GM18517 (cell line): ENCODE data around the gene LMNA.
"Not testable (repeated sequence)": the region's sequence is repeated elsewhere in the genome, so short reads cannot be mapped to it uniquely, and the experiment has no call there.

Source experiments
- ATAC-seq: cut with Tn5 transposase; IDR thresholded peaks from one replicate; pipeline ENCODE4 v1.9.1; 2021; ENCODE audit warnings: mild to moderate bottlenecking, moderate library complexity; ENCODE audit not compliant: unreplicated experiment

The LMNA gene

GRCh38 chr1:156114101-156114918, at the start of gene LMNA:
TSS of gene LMNA (plus strand) at chr1:156114711. CDS start at chr1:156114919, 208 bp downstream.
- no peak for ATAC-seq

- ATAC-seq = no peak
Observed at GRCh38 chr1:156065212-156065611, 49.3 kb upstream of the LMNA start.

- ATAC-seq = no peak
Observed at GRCh38 chr1:156065871-156066270, 48.6 kb upstream of the LMNA start.

- ATAC-seq = no peak
Observed at GRCh38 chr1:156067262-156067661, 47.2 kb upstream of the LMNA start.

- ATAC-seq = no peak
Observed at GRCh38 chr1:156069490-156070455, 44.7 kb upstream of the LMNA start.

- no peak for ATAC-seq
Observed at GRCh38 chr1:156070548-156070947, 44.0 kb upstream of the LMNA start.

GRCh38 chr1:156071332-156071816, 43.1 kb upstream of the LMNA start:
- ATAC-seq = not testable (repeated sequence)

GRCh38 chr1:156072251-156072650, 42.3 kb upstream of the LMNA start:
- ATAC-seq = no peak

GRCh38 chr1:156073110-156073687, 41.3 kb upstream of the LMNA start:
- ATAC-seq = no peak

- ATAC-seq = no peak
Observed at GRCh38 chr1:156073740-156074139, 40.8 kb upstream of the LMNA start.

- ATAC-seq = no peak
Observed at GRCh38 chr1:156074661-156075060, 39.9 kb upstream of the LMNA start.

- ATAC-seq = no peak
Observed at GRCh38 chr1:156075162-156075561, 39.3 kb upstream of the LMNA start.

GRCh38 chr1:156075775-156076204, 38.7 kb upstream of the LMNA start:
- no peak for ATAC-seq

- ATAC-seq = no peak
Observed at GRCh38 chr1:156076609-156077429, 37.7 kb upstream of the LMNA start.

GRCh38 chr1:156077430-156077760, 37.1 kb upstream of the LMNA start:
- ATAC-seq = no peak

GRCh38 chr1:156078728-156079127, 35.8 kb upstream of the LMNA start:
- ATAC-seq = no peak

- ATAC-seq = no peak
Observed at GRCh38 chr1:156079762-156080161, 34.7 kb upstream of the LMNA start.

GRCh38 chr1:156080241-156080862, 34.2 kb upstream of the LMNA start:
- no peak for ATAC-seq

GRCh38 chr1:156080863-156081179, 33.7 kb upstream of the LMNA start:
- no peak for ATAC-seq
